ENCODE measurements around the gene CCDC110. TPM values are rescaled to one million over a fixed set of nuclear protein-coding genes. Genes with fewer than 3 reads are reported as not detected.

CCDC110 gene
- total RNA-seq, 3 donors from 2014 or later = 0.69 to 5.4 (median 1.8) TPM

DNA sequence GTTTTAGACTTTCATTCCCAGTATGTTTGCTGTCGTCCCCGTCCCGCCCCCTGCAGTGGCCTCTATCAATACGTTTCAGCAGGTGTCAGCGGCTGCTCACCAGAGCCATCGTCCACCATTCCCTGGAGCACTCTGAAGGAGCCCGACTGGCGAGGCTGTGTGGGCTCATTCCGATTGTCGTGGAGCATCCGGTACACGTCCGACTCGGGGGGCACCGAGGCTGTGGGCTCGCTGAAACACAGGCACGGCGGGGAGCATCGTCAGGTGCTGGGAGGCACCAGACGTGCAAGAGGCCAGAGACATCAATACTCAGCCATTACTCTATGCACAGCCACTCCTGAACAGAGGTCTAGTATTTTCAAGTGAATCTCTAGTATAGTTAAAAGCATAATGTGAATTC is 34.9 kb upstream of the CCDC110 start:
- Histone ChIP-seq H3K4me1 (ENCODE audit: low read depth) (peaks cover 3% of the 10 kb centered on the region), H3K36me3 (ENCODE audit: low read depth) (no peaks in the 10 kb centered on the region), H3K4me3 (no peak overlapping the region), H3K9me3 (no peaks in the 10 kb centered on the region)
- ATAC-seq = no peak
- intact Hi-C loops (cut with DNase I, micrococcal nuclease) = no loop called here
- DNase-seq = no peak
- TF ChIP-seq, protein P1, sequence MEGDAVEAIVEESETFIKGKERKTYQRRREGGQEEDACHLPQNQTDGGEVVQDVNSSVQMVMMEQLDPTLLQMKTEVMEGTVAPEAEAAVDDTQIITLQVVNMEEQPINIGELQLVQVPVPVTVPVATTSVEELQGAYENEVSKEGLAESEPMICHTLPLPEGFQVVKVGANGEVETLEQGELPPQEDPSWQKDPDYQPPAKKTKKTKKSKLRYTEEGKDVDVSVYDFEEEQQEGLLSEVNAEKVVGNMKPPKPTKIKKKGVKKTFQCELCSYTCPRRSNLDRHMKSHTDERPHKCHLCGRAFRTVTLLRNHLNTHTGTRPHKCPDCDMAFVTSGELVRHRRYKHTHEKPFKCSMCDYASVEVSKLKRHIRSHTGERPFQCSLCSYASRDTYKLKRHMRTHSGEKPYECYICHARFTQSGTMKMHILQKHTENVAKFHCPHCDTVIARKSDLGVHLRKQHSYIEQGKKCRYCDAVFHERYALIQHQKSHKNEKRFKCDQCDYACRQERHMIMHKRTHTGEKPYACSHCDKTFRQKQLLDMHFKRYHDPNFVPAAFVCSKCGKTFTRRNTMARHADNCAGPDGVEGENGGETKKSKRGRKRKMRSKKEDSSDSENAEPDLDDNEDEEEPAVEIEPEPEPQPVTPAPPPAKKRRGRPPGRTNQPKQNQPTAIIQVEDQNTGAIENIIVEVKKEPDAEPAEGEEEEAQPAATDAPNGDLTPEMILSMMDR (IDR thresholded peaks at IDR 0.05) = no peak

DNA sequence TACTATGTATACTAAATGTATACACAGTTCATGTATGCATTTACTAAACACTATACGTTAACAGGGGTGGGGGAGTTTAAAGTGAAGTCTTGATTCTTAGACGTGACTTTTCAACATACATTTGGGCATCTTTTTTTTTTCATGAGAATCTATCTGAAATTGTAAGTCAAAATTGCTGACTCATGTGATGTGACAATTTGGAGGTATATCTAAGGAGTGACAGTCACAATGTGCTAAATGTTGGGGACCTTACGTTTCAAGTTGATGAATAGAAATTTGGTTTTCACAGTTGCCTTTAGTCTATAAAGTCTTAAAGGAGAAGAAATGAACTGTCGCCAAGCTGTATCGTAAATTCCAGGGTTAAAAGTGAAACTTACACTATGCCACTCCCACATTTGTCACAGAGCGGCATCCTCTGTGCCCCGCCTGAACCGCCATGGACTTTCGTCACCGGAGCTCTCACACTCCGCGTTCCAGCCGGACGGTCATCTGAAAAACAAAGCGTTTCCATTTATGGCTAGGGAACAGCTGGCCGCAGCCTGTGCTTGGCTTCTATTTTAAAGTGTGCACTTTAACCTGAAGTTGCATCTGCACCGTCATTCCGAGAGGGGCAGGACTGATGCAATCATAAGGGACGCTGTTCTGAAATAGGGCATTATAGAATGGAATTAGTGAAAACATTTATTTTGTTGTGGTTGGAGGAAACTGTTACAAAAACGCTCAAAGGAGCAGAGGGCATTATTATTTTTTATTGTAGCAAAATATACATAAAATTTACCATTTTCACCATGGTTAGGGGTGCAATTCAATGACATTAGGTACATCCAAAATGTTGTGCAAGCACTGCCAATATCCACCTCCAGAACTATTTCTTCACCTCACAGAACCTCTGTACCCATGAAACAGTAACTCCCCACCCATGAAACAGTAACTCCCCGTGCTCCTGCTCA is 32.8 kb upstream of the CCDC110 start:
- peak; percentile 98 for ATAC-seq

DNA sequence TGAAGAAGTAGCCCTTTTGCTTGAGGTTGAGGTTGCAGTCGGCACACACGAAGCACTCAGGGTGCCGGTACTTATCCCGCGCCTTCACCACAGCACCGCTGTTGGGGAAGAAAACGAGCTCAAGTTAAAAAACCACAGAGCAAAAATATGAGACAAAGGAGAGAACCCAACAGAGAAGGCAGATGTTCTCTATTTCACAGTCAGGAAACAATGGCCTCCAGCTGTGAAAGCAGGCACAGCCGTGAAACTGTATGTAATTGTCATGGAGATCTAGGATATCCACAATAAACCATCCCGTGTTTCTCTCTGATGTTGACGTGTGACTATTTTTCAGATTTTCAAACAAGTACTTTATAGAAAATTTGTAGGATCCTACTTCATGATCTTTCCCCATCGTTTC is 30.9 kb upstream of the CCDC110 start:
- peaks cover 3% of the 10 kb centered on the region for H3K4me1 ChIP-seq (ENCODE audit: low read depth)
- TF ChIP-seq, protein P1 (IDR thresholded peaks at IDR 0.05) = no peak
- DNase-seq = no peak
- H3K9me3 ChIP-seq = no peaks in the 10 kb centered on the region
- no peak for ATAC-seq
- intact Hi-C loops (cut with DNase I, micrococcal nuclease) = no loop called here
- H3K36me3 ChIP-seq (ENCODE audit: low read depth) = no peaks in the 10 kb centered on the region
- no peak overlapping the region for H3K4me3 ChIP-seq

More for the DNA sequence above, 32.8 kb upstream of the CCDC110 start:
- TF ChIP-seq, protein P1 (IDR thresholded peaks at IDR 0.05) = no peak
- H3K4me1 ChIP-seq (ENCODE audit: low read depth) = peaks cover 3% of the 10 kb centered on the region
- no peaks in the 10 kb centered on the region for H3K9me3 ChIP-seq
- H3K36me3 ChIP-seq (ENCODE audit: low read depth) = no peaks in the 10 kb centered on the region
- intact Hi-C loops (cut with DNase I, micrococcal nuclease) = no loop called here
- no peak overlapping the region for H3K4me3 ChIP-seq
- peak; percentile 79 to 82 (median 80) for DNase-seq

DNA sequence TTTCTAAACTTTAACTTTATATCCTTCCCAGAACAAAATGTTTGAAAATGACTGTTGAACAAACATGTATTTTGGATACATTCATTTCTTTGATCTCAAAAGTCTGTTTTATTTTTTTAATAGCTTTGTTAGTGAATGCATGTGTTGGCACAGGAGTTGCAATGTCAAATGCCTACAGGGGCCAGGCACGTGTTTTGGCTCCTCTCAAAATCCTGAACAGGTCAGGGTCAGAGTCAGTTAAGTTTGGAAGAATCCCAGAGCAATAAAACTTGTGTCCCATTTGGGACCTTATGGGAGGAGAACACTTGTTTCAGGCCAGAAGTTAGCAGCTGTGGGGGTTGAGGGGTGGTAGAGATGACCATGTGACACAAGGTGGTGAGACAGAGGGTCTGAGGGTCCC is 29.0 kb upstream of the CCDC110 start:
- no peaks in the 10 kb centered on the region for H3K36me3 ChIP-seq (ENCODE audit: low read depth)
- DNase-seq (no peak), ATAC-seq (no peak)
- H3K9me3 ChIP-seq = no peaks in the 10 kb centered on the region
- no peak overlapping the region for H3K4me3 ChIP-seq
- H3K4me1 ChIP-seq (ENCODE audit: low read depth) = peaks cover 3% of the 10 kb centered on the region
- intact Hi-C loops (cut with DNase I, micrococcal nuclease) = no loop called here
- TF ChIP-seq, protein P1 (IDR thresholded peaks at IDR 0.05) = no peak

DNA sequence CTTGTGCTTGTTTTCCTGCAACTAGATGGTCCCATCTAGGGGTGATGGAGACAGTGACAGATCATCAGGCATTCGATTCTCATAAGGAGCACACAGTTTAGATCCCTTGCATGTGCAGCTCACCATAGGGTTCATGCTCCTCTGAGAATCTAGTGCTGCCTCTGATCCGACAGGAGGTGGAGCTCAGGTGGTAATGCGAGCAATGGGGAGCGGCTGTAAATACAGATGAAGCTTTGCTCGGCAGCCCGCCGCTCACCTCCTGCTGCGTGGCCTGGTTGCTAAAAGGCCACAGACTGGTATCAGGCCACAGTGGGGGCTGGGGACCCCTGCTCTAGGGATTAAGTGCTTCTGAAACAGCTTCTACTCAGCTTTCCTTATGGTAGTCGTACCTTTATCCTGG is 28.5 kb upstream of the CCDC110 start:
- DNase-seq (no peak), ATAC-seq (no peak)
- Histone ChIP-seq H3K9me3 (no peaks in the 10 kb centered on the region), H3K4me3 (no peak overlapping the region), H3K4me1 (ENCODE audit: low read depth) (peaks cover 3% of the 10 kb centered on the region), H3K36me3 (ENCODE audit: low read depth) (no peaks in the 10 kb centered on the region)
- intact Hi-C loops (cut with DNase I, micrococcal nuclease) = no loop called here
- TF ChIP-seq, protein P1 (IDR thresholded peaks at IDR 0.05) = no peak
